ENCODE data around the gene FGF22.

FGF22 gene
- 0.58 to 1.7 (median 0.86) reads per million in 3 donors for total RNA-seq

DNA sequence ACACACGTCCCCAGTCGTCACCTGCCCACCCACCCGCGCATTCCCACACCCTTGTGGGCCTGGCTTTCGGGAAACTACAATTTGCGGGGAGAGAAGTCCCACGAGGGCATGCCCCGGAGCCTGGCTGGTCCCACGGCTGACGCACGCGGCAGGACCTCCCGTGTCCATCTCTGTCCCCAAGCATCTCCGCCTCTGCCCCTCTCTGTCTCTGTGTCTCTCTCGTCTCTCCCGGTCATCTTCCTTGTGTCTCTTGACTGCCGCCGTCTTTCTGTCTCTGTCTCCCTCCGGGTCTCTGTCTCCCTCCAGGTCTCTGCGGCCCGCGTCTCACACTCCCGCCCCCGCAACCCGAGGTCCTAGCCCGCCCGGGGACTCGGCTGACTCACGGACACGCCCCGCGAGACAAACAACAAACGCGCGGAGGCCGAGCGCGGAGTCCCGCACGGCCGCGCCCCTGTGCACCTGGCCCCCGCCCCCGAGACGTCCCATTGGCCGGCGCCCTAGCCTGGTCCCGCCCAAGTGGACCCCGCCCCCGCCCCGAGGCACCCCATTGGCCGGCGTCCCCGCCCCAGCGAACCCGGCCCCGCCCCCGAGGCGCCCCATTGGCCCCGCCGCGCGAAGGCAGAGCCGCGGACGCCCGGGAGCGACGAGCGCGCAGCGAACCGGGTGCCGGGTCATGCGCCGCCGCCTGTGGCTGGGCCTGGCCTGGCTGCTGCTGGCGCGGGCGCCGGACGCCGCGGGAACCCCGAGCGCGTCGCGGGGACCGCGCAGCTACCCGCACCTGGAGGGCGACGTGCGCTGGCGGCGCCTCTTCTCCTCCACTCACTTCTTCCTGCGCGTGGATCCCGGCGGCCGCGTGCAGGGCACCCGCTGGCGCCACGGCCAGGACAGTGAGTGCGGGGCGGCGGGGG lies at the start of gene FGF22:
Gene FGF22, plus strand, starts transcription at position 627 of the 908 bp plus-strand sequence. Its CDS starts 47 bp downstream, at position 674.
- Histone ChIP-seq H3K36me3 (ENCODE audit: control insufficient read depth, insufficient read depth, low read length) (no peaks in the 10 kb centered on the region), H3K4me1 (ENCODE audit: control insufficient read depth, insufficient read depth, low read length, poor library complexity, severe bottlenecking) (peaks cover 13% of the 10 kb centered on the region), H3K27me3 (replicated peaks; ENCODE audit: control insufficient read depth, insufficient read depth, low read length, poor library complexity, severe bottlenecking) (no peaks in the 10 kb centered on the region), H3K27ac (ENCODE audit: insufficient read depth, low read length, poor library complexity, severe bottlenecking) (peak within 1 kb of the TSS; percentile 46), H3K9me3 (ENCODE audit: control insufficient read depth, low read length) (no peaks in the 10 kb centered on the region), H3K4me3 (ENCODE audit: insufficient read depth, low read depth, low read length, poor library complexity, severe bottlenecking) (peak within 1 kb of the TSS; percentile 52)
- DNase-seq: peak; percentile 95 to 97 (median 96)

GRCh38 chr19:590396-590745 lies 49.3 kb upstream of the FGF22 start:
- H3K9me3 ChIP-seq (ENCODE audit: control insufficient read depth, low read length): no peaks in the 10 kb centered on the region
- peaks cover 25% of the 10 kb centered on the region for H3K4me1 ChIP-seq (ENCODE audit: control insufficient read depth, insufficient read depth, low read length, poor library complexity, severe bottlenecking)
- no peak overlapping the region for H3K27ac ChIP-seq (ENCODE audit: insufficient read depth, low read length, poor library complexity, severe bottlenecking)
- peaks cover 14% of the 10 kb centered on the region for H3K27me3 ChIP-seq (replicated peaks; ENCODE audit: control insufficient read depth, insufficient read depth, low read length, poor library complexity, severe bottlenecking)
- H3K36me3 ChIP-seq (ENCODE audit: control insufficient read depth, insufficient read depth, low read length): no peaks in the 10 kb centered on the region
- peak in 1 of 3 donors; percentile 13 for DNase-seq
- H3K4me3 ChIP-seq (ENCODE audit: insufficient read depth, low read depth, low read length, poor library complexity, severe bottlenecking): peak overlapping the region; percentile 1

DNA sequence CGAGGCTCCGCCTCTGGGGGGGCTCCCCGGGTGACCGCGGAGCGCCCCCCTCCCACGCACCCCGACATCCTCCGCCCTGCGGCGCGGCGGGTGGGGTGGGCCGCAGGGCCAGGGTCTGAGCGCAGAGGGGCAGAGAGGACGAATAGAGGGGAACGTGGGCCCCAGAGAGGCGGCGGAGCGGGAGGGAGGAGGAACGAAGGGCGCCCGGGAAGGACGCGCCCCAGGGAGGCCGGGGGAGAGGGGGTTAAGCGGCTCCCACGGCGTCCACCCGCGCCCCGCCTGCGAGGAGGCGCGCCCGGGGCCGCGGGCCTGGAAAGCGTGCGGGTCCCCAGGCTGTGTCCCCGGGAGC lies 49.0 kb upstream of the FGF22 start:
- H3K27me3 ChIP-seq (replicated peaks; ENCODE audit: control insufficient read depth, insufficient read depth, low read length, poor library complexity, severe bottlenecking): peaks cover 14% of the 10 kb centered on the region
- DNase-seq: no peak
- peaks cover 25% of the 10 kb centered on the region for H3K4me1 ChIP-seq (ENCODE audit: control insufficient read depth, insufficient read depth, low read length, poor library complexity, severe bottlenecking)
- H3K4me3 ChIP-seq (ENCODE audit: insufficient read depth, low read depth, low read length, poor library complexity, severe bottlenecking): peak overlapping the region; percentile 1
- no peaks in the 10 kb centered on the region for H3K36me3 ChIP-seq (ENCODE audit: control insufficient read depth, insufficient read depth, low read length)
- H3K9me3 ChIP-seq (ENCODE audit: control insufficient read depth, low read length): no peaks in the 10 kb centered on the region
- no peak overlapping the region for H3K27ac ChIP-seq (ENCODE audit: insufficient read depth, low read length, poor library complexity, severe bottlenecking)

GRCh38 chr19:591099-591958 lies 48.4 kb upstream of the FGF22 start:
- Histone ChIP-seq H3K27ac (ENCODE audit: insufficient read depth, low read length, poor library complexity, severe bottlenecking) (no peak overlapping the region), H3K27me3 (replicated peaks; ENCODE audit: control insufficient read depth, insufficient read depth, low read length, poor library complexity, severe bottlenecking) (peaks cover 14% of the 10 kb centered on the region), H3K4me1 (ENCODE audit: control insufficient read depth, insufficient read depth, low read length, poor library complexity, severe bottlenecking) (peaks cover 25% of the 10 kb centered on the region), H3K36me3 (ENCODE audit: control insufficient read depth, insufficient read depth, low read length) (no peaks in the 10 kb centered on the region), H3K9me3 (ENCODE audit: control insufficient read depth, low read length) (no peaks in the 10 kb centered on the region), H3K4me3 (ENCODE audit: insufficient read depth, low read depth, low read length, poor library complexity, severe bottlenecking) (no peak overlapping the region)
- no peak for DNase-seq

DNA sequence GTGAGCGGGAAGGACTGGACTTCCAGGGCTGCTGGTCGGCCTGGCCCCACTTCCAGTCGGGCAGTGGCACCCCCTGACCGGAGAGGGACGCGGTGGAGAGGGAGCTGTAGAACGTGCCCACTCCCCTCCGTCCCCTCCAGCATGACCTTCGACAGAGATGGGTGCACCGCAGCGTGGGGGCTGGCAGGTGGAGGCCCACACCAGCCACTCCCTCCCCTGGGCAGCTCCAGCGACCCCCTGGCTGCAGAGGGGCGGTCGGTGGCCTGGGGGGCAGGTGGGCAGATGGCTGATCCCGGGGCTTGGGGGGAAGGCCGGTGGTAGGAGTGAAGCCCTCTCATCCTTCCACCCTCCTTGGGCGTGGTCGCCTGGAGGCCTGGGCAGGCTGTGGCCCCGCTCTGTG lies 47.6 kb upstream of the FGF22 start:
- H3K27me3 ChIP-seq (replicated peaks; ENCODE audit: control insufficient read depth, insufficient read depth, low read length, poor library complexity, severe bottlenecking): peaks cover 14% of the 10 kb centered on the region
- H3K27ac ChIP-seq (ENCODE audit: insufficient read depth, low read length, poor library complexity, severe bottlenecking): no peak overlapping the region
- no peak overlapping the region for H3K4me3 ChIP-seq (ENCODE audit: insufficient read depth, low read depth, low read length, poor library complexity, severe bottlenecking)
- H3K36me3 ChIP-seq (ENCODE audit: control insufficient read depth, insufficient read depth, low read length): no peaks in the 10 kb centered on the region
- DNase-seq: no peak
- H3K4me1 ChIP-seq (ENCODE audit: control insufficient read depth, insufficient read depth, low read length, poor library complexity, severe bottlenecking): peaks cover 25% of the 10 kb centered on the region
- no peaks in the 10 kb centered on the region for H3K9me3 ChIP-seq (ENCODE audit: control insufficient read depth, low read length)

GRCh38 chr19:593055-593454 lies 46.6 kb upstream of the FGF22 start:
- H3K27me3 ChIP-seq (replicated peaks; ENCODE audit: control insufficient read depth, insufficient read depth, low read length, poor library complexity, severe bottlenecking): peaks cover 14% of the 10 kb centered on the region
- DNase-seq: no peak
- H3K4me3 ChIP-seq (ENCODE audit: insufficient read depth, low read depth, low read length, poor library complexity, severe bottlenecking): no peak overlapping the region
- no peak overlapping the region for H3K27ac ChIP-seq (ENCODE audit: insufficient read depth, low read length, poor library complexity, severe bottlenecking)
- H3K9me3 ChIP-seq (ENCODE audit: control insufficient read depth, low read length): no peaks in the 10 kb centered on the region
- peaks cover 21% of the 10 kb centered on the region for H3K4me1 ChIP-seq (ENCODE audit: control insufficient read depth, insufficient read depth, low read length, poor library complexity, severe bottlenecking)
- H3K36me3 ChIP-seq (ENCODE audit: control insufficient read depth, insufficient read depth, low read length): no peaks in the 10 kb centered on the region

GRCh38 chr19:593505-593904 lies 46.2 kb upstream of the FGF22 start:
- no peak for DNase-seq
- Histone ChIP-seq H3K27me3 (replicated peaks; ENCODE audit: control insufficient read depth, insufficient read depth, low read length, poor library complexity, severe bottlenecking) (peaks cover 14% of the 10 kb centered on the region), H3K36me3 (ENCODE audit: control insufficient read depth, insufficient read depth, low read length) (no peaks in the 10 kb centered on the region), H3K4me1 (ENCODE audit: control insufficient read depth, insufficient read depth, low read length, poor library complexity, severe bottlenecking) (peaks cover 17% of the 10 kb centered on the region), H3K4me3 (ENCODE audit: insufficient read depth, low read depth, low read length, poor library complexity, severe bottlenecking) (no peak overlapping the region), H3K9me3 (ENCODE audit: control insufficient read depth, low read length) (no peaks in the 10 kb centered on the region), H3K27ac (ENCODE audit: insufficient read depth, low read length, poor library complexity, severe bottlenecking) (no peak overlapping the region)

GRCh38 chr19:594265-594870 lies 45.3 kb upstream of the FGF22 start:
- no peak overlapping the region for H3K4me3 ChIP-seq (ENCODE audit: insufficient read depth, low read depth, low read length, poor library complexity, severe bottlenecking)
- no peaks in the 10 kb centered on the region for H3K36me3 ChIP-seq (ENCODE audit: control insufficient read depth, insufficient read depth, low read length)
- H3K27me3 ChIP-seq (replicated peaks; ENCODE audit: control insufficient read depth, insufficient read depth, low read length, poor library complexity, severe bottlenecking): peaks cover 5% of the 10 kb centered on the region
- H3K4me1 ChIP-seq (ENCODE audit: control insufficient read depth, insufficient read depth, low read length, poor library complexity, severe bottlenecking): peaks cover 8% of the 10 kb centered on the region
- DNase-seq: no peak
- H3K9me3 ChIP-seq (ENCODE audit: control insufficient read depth, low read length): no peaks in the 10 kb centered on the region
- no peak overlapping the region for H3K27ac ChIP-seq (ENCODE audit: insufficient read depth, low read length, poor library complexity, severe bottlenecking)

DNA sequence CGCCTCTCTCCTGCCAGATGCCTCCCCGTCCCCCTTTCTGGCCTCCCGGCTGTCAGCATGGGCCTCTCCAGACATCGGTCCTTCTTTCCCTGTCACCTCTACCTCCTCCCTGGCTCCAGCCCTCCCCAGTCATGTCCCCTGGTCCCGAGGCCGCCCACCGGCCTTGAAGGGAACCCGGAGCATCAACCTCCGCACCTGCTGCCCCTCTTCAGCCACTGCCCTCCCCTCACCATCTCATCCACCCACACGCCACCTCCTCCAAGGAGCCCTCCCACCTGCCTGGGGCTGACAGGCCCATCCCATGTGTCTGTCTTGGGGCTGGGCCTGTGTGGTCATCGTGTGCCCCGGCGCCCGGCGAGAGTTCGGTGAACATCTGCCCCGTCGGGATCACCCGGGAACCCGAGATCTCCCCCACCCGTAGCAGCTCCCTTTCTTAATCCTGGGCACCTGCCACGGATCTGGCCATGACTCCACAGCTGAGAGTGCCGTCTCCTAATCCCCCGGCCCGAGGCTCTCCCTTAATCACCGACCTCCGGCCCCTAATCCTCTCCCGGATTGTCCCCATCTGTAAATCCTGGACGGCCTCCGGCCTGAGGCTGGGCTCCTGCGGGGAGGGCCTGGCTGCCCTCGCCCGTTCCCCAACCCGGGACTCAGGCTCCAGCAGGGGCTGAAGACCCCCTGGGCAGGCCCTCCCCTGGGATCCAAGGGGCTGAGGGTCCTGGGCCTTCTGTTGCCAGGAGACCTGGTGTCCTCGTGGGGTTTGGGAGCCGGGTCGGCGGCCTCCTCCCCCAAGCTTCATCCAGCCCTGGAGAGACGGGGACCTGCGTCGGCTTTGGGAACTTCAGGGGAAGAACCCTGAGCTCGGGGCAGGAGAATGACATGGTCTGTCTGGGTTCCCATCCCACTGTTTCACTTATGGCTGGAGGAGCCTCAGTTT lies 44.1 kb upstream of the FGF22 start:
- no peak overlapping the region for H3K27ac ChIP-seq (ENCODE audit: insufficient read depth, low read length, poor library complexity, severe bottlenecking)
- H3K27me3 ChIP-seq (replicated peaks; ENCODE audit: control insufficient read depth, insufficient read depth, low read length, poor library complexity, severe bottlenecking): peaks cover 4% of the 10 kb centered on the region
- no peaks in the 10 kb centered on the region for H3K9me3 ChIP-seq (ENCODE audit: control insufficient read depth, low read length)
- H3K4me3 ChIP-seq (ENCODE audit: insufficient read depth, low read depth, low read length, poor library complexity, severe bottlenecking): no peak overlapping the region
- H3K36me3 ChIP-seq (ENCODE audit: control insufficient read depth, insufficient read depth, low read length): no peaks in the 10 kb centered on the region
- H3K4me1 ChIP-seq (ENCODE audit: control insufficient read depth, insufficient read depth, low read length, poor library complexity, severe bottlenecking): peaks cover 4% of the 10 kb centered on the region
- DNase-seq: no peak
